Right lobe of liver (tissue), 6 donors: ENCODE measurements around the gene CACNG4. TPM values are rescaled to one million over a fixed set of nuclear protein-coding genes. Genes with fewer than 3 reads are reported as not detected.

Experiments used
- ATAC-seq, 4 donors: fragments of 200-7000 bp; cut with Tn5 transposase; one replicate each; pipeline ENCODE4 v1.9.1; 2020; ENCODE audit warnings: mild to moderate bottlenecking in 4 of 4, moderate library complexity in 4 of 4
- DNase-seq, 3 donors: peaks; one replicate each; pipeline ENCODE4 v3.0.0-alpha.2; 2020
- H3K27ac ChIP-seq, 3 donors: fragments of 200-600 bp; one replicate each; pipeline ENCODE4 v1.8.0; 2022
- H3K27me3 ChIP-seq, 2 donors: fragments of 200-600 bp; one replicate each; pipeline ENCODE4 v1.8.0; 2022
- H3K36me3 ChIP-seq, 4 donors: fragments of 200-600 bp; sonication (generic) in 1 of 4; one replicate each; pipeline versions ENCODE4 v1.5.1 to v1.8.0; 2017 to 2022; ENCODE audit warnings: control low read depth in 1 of 4
- H3K4me1 ChIP-seq, 4 donors: fragments of 200-600 bp; sonication (generic) in 1 of 4; one replicate each; pipeline versions ENCODE4 v1.5.1 to v1.8.0; 2017 to 2022; ENCODE audit warnings: control low read depth in 1 of 4
- H3K4me3 ChIP-seq, 3 donors: fragments of 200-600 bp; one replicate each; pipeline ENCODE4 v1.8.0; 2022
- H3K9me3 ChIP-seq, 4 donors: fragments of 200-600 bp; sonication (generic) in 1 of 4; one replicate each; pipeline versions ENCODE4 v1.5.1 to v1.8.0; 2017 to 2022; ENCODE audit warnings: control low read depth in 1 of 4
- POLR2A ChIP-seq: fragments of 450-650 bp; IDR thresholded peaks from one replicate; pipeline ENCODE4 v1.6.1; 2017; ENCODE audit warnings: antibody characterized with exemption, mild to moderate bottlenecking
- WGBS: methylation state at CpG from one replicate; pipeline ENCODE4 v1.1.6; 2018; ENCODE audit warnings: low coverage, low lambda C conversion rate; ENCODE audit not compliant: insufficient coverage; ENCODE audit errors: missing lambda C conversion rate; 5-methylcytosine and 5-hydroxymethylcytosine counted together
- intact Hi-C, 2 donors: fragments of 100-400 bp; cut with DNase I; formaldehyde crosslinking; loops; one replicate each; pipeline versions ENCODE4 v1.11.2 to v1.14.1; 2022
- total RNA-seq, 6 experiments: library from RNA; depleted of rRNA in 2 of 6; stranded (reverse); fragments of >200 nt in 2 of 6; fragmentation: NEBNext Ultra II Directional in 3 of 6; extraction: Animal tissue kit (Norgen Biotek cat#: 25700) in 3 of 6; gene quantifications; one replicate each; pipeline versions ENCODE4 v1.1.0 to v1.2.4, GENCODE V29; 2016 to 2023
- TF ChIP-seq, protein P1 (sequence below), 4 donors: fragments of 200-600 bp in 3 of 4; fragments of 450-650 bp in 1 of 4; IDR thresholded peaks; one replicate each; pipeline versions ENCODE4 v1.5.1 to v1.8.0; 2016 to 2022; ENCODE audit warnings: antibody characterized with exemption in 4 of 4, mild to moderate bottlenecking in 2 of 4
- donor health status: DM: no; HTN: yes; CAD: no.
- donor health status: DM: no; HTN: no; CAD: no.
- donor health status: DM: no; HTN: no; CAD: no.
- donor health status: DM: no; HTN: yes; CAD: no.
- donor health status: DM: no; HTN: yes; CAD: no.

Gene CACNG4
- total RNA-seq, 6 experiments from 2014 or later = not detected

DNA sequence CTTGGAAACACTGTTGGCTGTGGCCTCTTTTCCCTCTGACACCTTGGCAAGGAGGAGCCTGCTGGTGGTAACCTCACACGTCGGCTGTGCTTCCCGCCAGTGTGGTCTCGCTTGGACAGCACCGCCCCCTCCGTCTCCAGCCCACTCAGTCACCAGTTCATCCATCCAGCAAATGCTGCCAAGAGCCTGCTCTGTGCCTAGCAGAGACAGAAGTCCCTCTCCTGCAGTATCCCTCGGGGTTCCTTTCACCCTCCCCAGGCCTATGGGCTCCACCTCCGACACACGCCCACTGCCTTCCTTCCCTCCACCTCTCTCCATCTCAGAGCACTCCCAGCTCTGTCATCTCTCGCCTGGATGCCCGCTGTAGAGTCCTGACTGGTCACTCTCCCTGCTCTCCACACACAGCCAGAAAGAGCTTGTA lies 12.3 kb downstream of the CACNG4 start:
- WGBS = 41% methylated on average over 5 of the region's 11 CpGs
- Histone ChIP-seq H3K27me3 (no peaks in the 10 kb centered on the region), H3K4me3 (no peak overlapping the region), H3K27ac (no peak overlapping the region), H3K36me3 (no peaks in the 10 kb centered on the region), H3K4me1 (no peaks in the 10 kb centered on the region), H3K9me3 (no peaks in the 10 kb centered on the region)
- ATAC-seq (peak in 1 of 4 donors; percentile 7), DNase-seq (no peak)
- TF ChIP-seq, protein P1, sequence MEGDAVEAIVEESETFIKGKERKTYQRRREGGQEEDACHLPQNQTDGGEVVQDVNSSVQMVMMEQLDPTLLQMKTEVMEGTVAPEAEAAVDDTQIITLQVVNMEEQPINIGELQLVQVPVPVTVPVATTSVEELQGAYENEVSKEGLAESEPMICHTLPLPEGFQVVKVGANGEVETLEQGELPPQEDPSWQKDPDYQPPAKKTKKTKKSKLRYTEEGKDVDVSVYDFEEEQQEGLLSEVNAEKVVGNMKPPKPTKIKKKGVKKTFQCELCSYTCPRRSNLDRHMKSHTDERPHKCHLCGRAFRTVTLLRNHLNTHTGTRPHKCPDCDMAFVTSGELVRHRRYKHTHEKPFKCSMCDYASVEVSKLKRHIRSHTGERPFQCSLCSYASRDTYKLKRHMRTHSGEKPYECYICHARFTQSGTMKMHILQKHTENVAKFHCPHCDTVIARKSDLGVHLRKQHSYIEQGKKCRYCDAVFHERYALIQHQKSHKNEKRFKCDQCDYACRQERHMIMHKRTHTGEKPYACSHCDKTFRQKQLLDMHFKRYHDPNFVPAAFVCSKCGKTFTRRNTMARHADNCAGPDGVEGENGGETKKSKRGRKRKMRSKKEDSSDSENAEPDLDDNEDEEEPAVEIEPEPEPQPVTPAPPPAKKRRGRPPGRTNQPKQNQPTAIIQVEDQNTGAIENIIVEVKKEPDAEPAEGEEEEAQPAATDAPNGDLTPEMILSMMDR (IDR thresholded peaks at IDR 0.05) = no peak
- no peak for TF ChIP-seq POLR2A
- intact Hi-C loops = no loop called here

DNA sequence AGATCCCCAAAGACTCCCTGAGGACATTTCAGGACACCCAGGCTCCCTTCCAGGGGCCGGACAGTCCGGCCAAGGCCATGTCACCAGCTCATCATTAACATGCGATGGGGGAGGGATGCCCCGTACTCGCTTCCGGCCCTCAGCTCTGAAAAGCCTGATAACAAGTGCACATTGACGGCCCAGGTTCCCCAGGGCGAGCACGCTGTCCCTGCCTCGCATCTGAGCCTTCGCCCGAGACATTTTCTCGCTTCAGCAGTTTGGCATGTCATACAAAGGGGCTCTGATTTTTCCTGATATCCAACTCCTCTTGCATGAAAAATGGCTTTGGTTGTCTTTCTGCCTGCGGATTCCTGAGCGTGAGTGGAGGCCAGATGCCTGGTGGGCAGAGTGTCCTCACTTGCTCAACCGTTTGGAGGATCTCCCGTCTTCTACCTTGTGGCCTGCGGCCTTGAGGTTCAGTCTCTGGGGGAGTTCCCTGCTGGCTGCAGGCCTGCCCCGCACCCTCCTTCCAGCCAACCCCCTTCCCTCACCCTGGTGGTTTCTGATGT lies 14.1 kb downstream of the CACNG4 start:
- Histone ChIP-seq H3K9me3 (no peaks in the 10 kb centered on the region), H3K4me1 (no peaks in the 10 kb centered on the region), H3K27ac (no peak overlapping the region), H3K27me3 (no peaks in the 10 kb centered on the region), H3K36me3 (no peaks in the 10 kb centered on the region), H3K4me3 (no peak overlapping the region)
- WGBS = 79% methylated on average over 7 of the region's 19 CpGs
- ATAC-seq (peak; percentile 28 to 74 (median 56)), DNase-seq (peak in 1 of 3 donors; percentile 61)
- TF ChIP-seq, protein P1 (IDR thresholded peaks at IDR 0.05) = no peak
- no peak for TF ChIP-seq POLR2A
- intact Hi-C loops = no loop called here

DNA sequence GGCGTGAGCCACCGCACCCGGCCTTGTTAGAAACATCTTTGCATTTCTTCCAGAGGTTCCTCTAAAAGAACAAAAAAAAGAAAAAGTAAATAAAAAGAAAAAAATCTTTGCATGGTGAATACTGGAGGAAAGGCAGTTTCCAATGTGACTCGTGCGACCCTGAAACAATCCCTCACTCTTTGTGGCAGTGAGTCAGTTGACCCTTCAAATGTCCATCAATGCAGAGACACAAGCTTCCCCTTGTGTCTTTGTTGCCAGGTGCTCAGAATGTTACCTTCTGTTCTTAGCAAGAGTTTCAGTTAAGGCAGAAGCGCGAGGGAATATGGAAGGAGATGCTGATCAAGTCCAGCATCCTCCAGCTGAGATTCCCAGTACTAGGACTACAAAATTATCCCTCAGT lies 16.4 kb downstream of the CACNG4 start:
- DNase-seq = no peak
- Histone ChIP-seq H3K9me3 (no peaks in the 10 kb centered on the region), H3K4me3 (no peak overlapping the region), H3K4me1 (no peaks in the 10 kb centered on the region), H3K27me3 (no peaks in the 10 kb centered on the region), H3K36me3 (no peaks in the 10 kb centered on the region), H3K27ac (no peak overlapping the region)
- no peak for TF ChIP-seq POLR2A
- TF ChIP-seq, protein P1 (IDR thresholded peaks at IDR 0.05) = no peak
- 86% methylated on average over 7 of the region's 7 CpGs for WGBS
- intact Hi-C loops = no loop called here
- ATAC-seq = no peak

DNA sequence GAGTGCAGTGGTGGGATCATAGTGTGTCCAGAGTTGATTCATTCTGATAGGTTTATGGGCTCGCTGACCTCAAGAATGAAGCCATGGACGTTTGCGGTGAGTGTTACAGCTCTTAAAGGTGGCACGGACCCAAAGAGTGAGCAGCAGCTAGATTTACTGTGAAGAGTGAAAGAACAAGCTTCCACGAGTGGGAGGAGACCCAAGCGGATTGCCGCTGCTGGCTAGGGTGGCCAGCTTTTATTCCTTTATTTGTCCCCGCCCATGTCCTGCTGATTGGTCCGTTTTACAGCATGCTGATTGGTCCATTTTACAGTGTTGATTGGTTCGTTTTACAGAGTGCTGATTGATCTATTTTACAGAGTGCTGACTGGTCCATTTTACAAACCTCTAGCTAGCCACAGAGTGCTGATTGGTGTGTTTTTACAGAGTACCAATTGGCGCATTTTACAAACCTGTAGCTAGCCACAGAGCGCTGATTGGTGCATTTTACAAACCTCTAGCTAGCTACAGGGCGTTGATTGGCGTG lies 17.5 kb downstream of the CACNG4 start:
- 65% methylated on average over 13 of the region's 14 CpGs for WGBS
- Histone ChIP-seq H3K27ac (no peak overlapping the region), H3K36me3 (no peaks in the 10 kb centered on the region), H3K4me1 (no peaks in the 10 kb centered on the region), H3K4me3 (no peak overlapping the region), H3K9me3 (no peaks in the 10 kb centered on the region), H3K27me3 (no peaks in the 10 kb centered on the region)
- no peak for TF ChIP-seq POLR2A
- TF ChIP-seq, protein P1 (IDR thresholded peaks at IDR 0.05) = no peak
- intact Hi-C loops = no loop called here
- no peak for DNase-seq
- ATAC-seq = no peak
